Spleen (tissue), 11 donors: ENCODE measurements around the gene SLC5A11. TPM values are rescaled to one million over a fixed set of nuclear protein-coding genes. Genes with fewer than 3 reads are reported as not detected.

Experiments
- DNase-seq: peaks from one replicate; pipeline ENCODE4 v3.0.0-alpha.2; 2020
- H3K27ac ChIP-seq, 8 donors: fragments of 200-600 bp; sonication (generic) in 7 of 8; 1 replicate in 4 of 8; 2 replicates in 4 of 8; pipeline versions ENCODE4 v1.5.0 to v1.8.0; 2016 to 2021; ENCODE audit warnings: inconsistent platforms in 4 of 8, mild to moderate bottlenecking in 4 of 8, moderate library complexity in 1 of 8
- H3K27me3 ChIP-seq, 7 donors: fragments of 200-600 bp; sonication (generic) in 6 of 7; replicated peaks in 1 of 7; 1 replicate in 4 of 7; 2 replicates in 3 of 7; pipeline versions ENCODE4 v1.5.0 to v1.8.0; 2016 to 2021; ENCODE audit warnings: inconsistent platforms in 3 of 7, mild to moderate bottlenecking in 1 of 7
- H3K36me3 ChIP-seq, 6 donors: fragments of 200-600 bp; sonication (generic) in 5 of 6; 1 replicate in 4 of 6; 2 replicates in 2 of 6; pipeline versions ENCODE4 v1.5.0 to v1.8.0; 2016 to 2021; ENCODE audit warnings: inconsistent platforms in 2 of 6
- H3K4me1 ChIP-seq, 6 donors: fragments of 200-600 bp; sonication (generic) in 5 of 6; 1 replicate in 3 of 6; 2 replicates in 3 of 6; pipeline versions ENCODE4 v1.5.0 to v1.8.0; 2016 to 2021; ENCODE audit warnings: inconsistent platforms in 3 of 6
- H3K4me3 ChIP-seq, 8 donors: fragments of 200-600 bp; sonication (generic) in 7 of 8; 1 replicate in 4 of 8; 2 replicates in 4 of 8; pipeline versions ENCODE4 v1.5.0 to v1.8.0; 2016 to 2021; ENCODE audit warnings: inconsistent platforms in 4 of 8, mild to moderate bottlenecking in 4 of 8, moderate library complexity in 2 of 8
- H3K9me3 ChIP-seq, 8 donors: fragments of 200-600 bp; sonication (generic) in 7 of 8; 1 replicate in 4 of 8; 2 replicates in 4 of 8; pipeline versions ENCODE4 v1.5.0 to v1.8.0; 2016 to 2021; ENCODE audit warnings: inconsistent platforms in 4 of 8
- CTCF ChIP-seq, 11 experiments: fragments of 200-600 bp in 7 of 11; fragments of 450-650 bp in 4 of 11; sonication (generic) in 4 of 11; IDR thresholded peaks in 8 of 11; conservative IDR thresholded peaks in 3 of 11; 1 replicate in 7 of 11; 2 replicates in 4 of 11; pipeline versions ENCODE4 v1.4.0 to v1.8.0; 2016 to 2021; ENCODE audit warnings: antibody characterized with exemption in 11 of 11, inconsistent platforms in 4 of 11, mild to moderate bottlenecking in 1 of 11
- POLR2A ChIP-seq, 3 donors: fragments of 450-650 bp; IDR thresholded peaks; one replicate each; pipeline ENCODE4 v1.5.1; 2017; ENCODE audit warnings: antibody characterized with exemption in 3 of 3, mild to moderate bottlenecking in 1 of 3
- POLR2AphosphoS5 ChIP-seq, 3 donors: sonication (generic); formaldehyde crosslinking; IDR thresholded peaks; one replicate each; pipeline ENCODE4 v1.5.1; 2017; ENCODE audit warnings: antibody characterized with exemption in 3 of 3
- WGBS, 5 donors: extraction: QIAGEN DNeasy Blood & Tissue Kit in 3 of 5; methylation state at CpG; one replicate each; pipeline versions ENCODE4 v1.1.5 to v1.1.7; 2013 to 2018; 5-methylcytosine and 5-hydroxymethylcytosine counted together
- intact Hi-C: fragments of 100-400 bp; cut with DNase I; formaldehyde crosslinking; loops from one replicate; pipeline ENCODE4 v1.15.0; 2023; ENCODE audit warnings: low total_unique reads
- polyA plus RNA-seq, 3 donors: library from polyadenylated mRNA; stranded (reverse); fragments of 200-250 nt; gene quantifications; one replicate each; pipeline ENCODE4 v1.2.1, GENCODE V29; 2013
- total RNA-seq, 7 donors: library from RNA; depleted of rRNA in 3 of 7; stranded (reverse); fragments of >200 nt in 3 of 7; fragmentation: NEBNext Ultra II Directional in 4 of 7; extraction: Animal tissue kit (Norgen Biotek cat#: 25700) in 4 of 7; gene quantifications; one replicate each; pipeline versions ENCODE4 v1.1.0 to v1.2.1, GENCODE V29; 2016 to 2021
- donor health status: healthy with polysubstance abuse.
- donor health status: DM: no; HTN: no; CAD: no; lungs with moderate emphysema.
- donor health status: DM: no; HTN: no; CAD: no.
- donor health status: Bipolar disorder and iron deficiency.
- donor health status: healthy.
- donor health status: DM: no; HTN: no; CAD: no.
- donor health status: DM: yes; HTN: yes; CAD: no.

SLC5A11 gene
- total and polyA plus RNA-seq, 10 donors: 0.14 to 1.9 (median 0.46) TPM; not detected in 3

GRCh38 chr16:24954137-24954536 lies 108.4 kb downstream of the SLC5A11 start:
- Histone ChIP-seq H3K36me3 (peaks cover 5 to 100% (median 99%) of the 10 kb centered on the region in 6 donors), H3K27ac (no peak overlapping the region), H3K9me3 (no peaks in the 10 kb centered on the region), H3K4me3 (no peak overlapping the region), H3K27me3 (no peaks in the 10 kb centered on the region), H3K4me1 (peaks cover 0 to 19% (median 6%) of the 10 kb centered on the region in 6 donors)
- intact Hi-C loops: no loop called here
- WGBS, 5 donors: 92 to 97% (median 95%) methylated on average over 4 of the region's 4 CpGs
- TF ChIP-seq CTCF (IDR thresholded peaks at IDR 0.05 in 8 of 11, conservative IDR thresholded peaks at IDR 0.05 in 3 of 11) (no peak), POLR2AphosphoS5 (IDR thresholded peaks at IDR 0.05) (no peak), POLR2A (IDR thresholded peaks at IDR 0.05) (no peak)
- no peak for DNase-seq

GRCh38 chr16:24955975-24956731 lies 110.4 kb downstream of the SLC5A11 start:
- TF ChIP-seq POLR2AphosphoS5 (IDR thresholded peaks at IDR 0.05) (peak in 1 of 3 donors; percentile 15), POLR2A (IDR thresholded peaks at IDR 0.05) (no peak)
- Histone ChIP-seq H3K4me3 (no peak overlapping the region), H3K27ac (peak overlapping the region in 1 of 8 donors; percentile 63), H3K9me3 (no peaks in the 10 kb centered on the region), H3K4me1 (peaks cover 0 to 19% (median 6%) of the 10 kb centered on the region in 6 donors), H3K36me3 (peaks cover 5 to 100% (median 99%) of the 10 kb centered on the region in 6 donors), H3K27me3 (no peaks in the 10 kb centered on the region)
- 76 to 88% (median 83%) methylated on average over 10 to 11 of the region's 11 CpGs for WGBS, 5 donors
- intact Hi-C loops: no loop called here
- DNase-seq: no peak

- H3K4me3 ChIP-seq: no peak overlapping the region
- peaks cover 2 to 100% (median 98%) of the 10 kb centered on the region in 6 donors for H3K36me3 ChIP-seq
- peaks cover 0 to 7% (median 4%) of the 10 kb centered on the region in 8 donors for H3K9me3 ChIP-seq
- no peak for DNase-seq
- peak overlapping the region in 6 of 8 donors; percentile 12 to 70 (median 56) for H3K27ac ChIP-seq
- no peak for TF ChIP-seq POLR2A (IDR thresholded peaks at IDR 0.05)
- peak in 1 of 3 donors; percentile 32 for TF ChIP-seq POLR2AphosphoS5 (IDR thresholded peaks at IDR 0.05)
- H3K27me3 ChIP-seq: no peaks in the 10 kb centered on the region
- intact Hi-C loops: no loop called here
- H3K4me1 ChIP-seq: peaks cover 0 to 19% (median 6%) of the 10 kb centered on the region in 6 donors
- 57 to 75% (median 74%) methylated on average over 6 of the region's 6 CpGs for WGBS, 5 donors
These were observed 112.1 kb downstream of the SLC5A11 start for GRCh38 chr16:24957887-24958286.

Other genes starting within 250 kb of the SLC5A11 start
- gene TNRC6A, start 116.3 kb upstream of the SLC5A11 start, total RNA-seq: 10 to 100 TPM; 45.4 to 67.8 (median 66.9) TPM
- gene TNRC6A, start 116.3 kb upstream of the SLC5A11 start, polyA plus RNA-seq: 10 to 100 TPM in 2 of 3 donors, 1 to 10 TPM in 1; 6.5 to 13.8 (median 13.2) TPM
- 100 to 1,000 TPM; 126 to 254 (median 226) TPM for gene ARHGAP17, start 169.4 kb downstream of the SLC5A11 start, total RNA-seq
- gene ARHGAP17, start 169.4 kb downstream of the SLC5A11 start, polyA plus RNA-seq: 100 to 1,000 TPM in 2 of 3 donors, 10 to 100 TPM in 1; 62.2 to 116 (median 102) TPM